HCT116 (cell line): Measurements from ENCODE around the gene AMBRA1. TPM values are rescaled to one million over a fixed set of nuclear protein-coding genes. Genes with fewer than 3 reads are reported as not detected.

Experiments
- ATAC-seq: fragments of 200-7000 bp; cut with Tn5 transposase; 2 replicates; pipeline ENCODE4 v1.9.1; 2020; ENCODE audit warnings: mild to moderate bottlenecking, moderate library complexity
- BruUV-seq: library from RNA; stranded (reverse); fragments of 400-500 nt; replicated peaks from 2 replicates; lab custom pipeline; 2021; lab: Mats Ljungman, UMichigan
- CTCF ChIA-PET: fragments of 300-600 bp; sonication (Branson Sonifier 250); formaldehyde crosslinking; loops from one replicate; lab custom pipeline; 2021; ENCODE audit warnings: antibody characterized with exemption; lab: Charles Lee
- POLR2A ChIA-PET: fragments of 300-600, 350-600 bp; sonication (Branson Sonifier 250); formaldehyde crosslinking; loops from one replicate; lab custom pipeline; 2021; ENCODE audit warnings: antibody characterized with exemption; lab: Charles Lee
- RAD21 ChIA-PET, 2 experiments: fragments of 300-600 bp; sonication (Branson Sonifier 250); formaldehyde crosslinking; loops; one replicate each; lab custom pipeline; 2023; ENCODE audit warnings: low total read pairs in 2 of 2; ENCODE audit not compliant: uncharacterized antibody in 2 of 2, unreplicated experiment in 2 of 2, low non-redundant PET in 1 of 2; lab: Charles Lee
- DNase-seq: peaks from one replicate; pipeline ENCODE4 v3.0.0-alpha.2; 2010; ENCODE audit warnings: low read depth, low spot score
- H2AFZ ChIP-seq: fragments of 200-600 bp; shearing (Covaris generic), sonication (generic); 2 replicates; pipeline ENCODE4 v1.6.1; 2017; ENCODE audit warnings: low read depth, mixed run types, mixed read lengths, antibody characterized with exemption, low read length; ENCODE audit not compliant: poor library complexity, severe bottlenecking
- H3K27ac ChIP-seq: 2 replicates; pipeline ENCODE4 v1.5.1; 2012; ENCODE audit warnings: low read depth, low read length
- H3K27me3 ChIP-seq: fragments of 200-600 bp; sonication (generic); 2 replicates; pipeline ENCODE4 v1.6.1; 2016; ENCODE audit warnings: mixed run types, low read length, mixed read lengths; ENCODE audit not compliant: insufficient read depth
- H3K36me3 ChIP-seq, 2 experiments: fragments of 200-500 bp in 1 of 2; fragments of 200-600 bp in 1 of 2; sonication (Bioruptor generic) in 1 of 2; sonication (generic) in 1 of 2; 2 replicates each; pipeline versions ENCODE4 v1.5.1 to v1.6.1; 2014 to 2016; ENCODE audit warnings: low read length in 2 of 2, inconsistent platforms in 1 of 2, mixed read lengths in 1 of 2, mixed run types in 1 of 2; ENCODE audit not compliant: insufficient read depth in 2 of 2, control insufficient read depth in 1 of 2
- H3K4me1 ChIP-seq, 2 experiments: fragments of 200-600 bp in 1 of 2; sonication (generic) in 1 of 2; 2 replicates each; pipeline versions ENCODE4 v1.5.1 to v1.6.1; 2012 to 2017; ENCODE audit warnings: low read length in 2 of 2, inconsistent platforms in 1 of 2, mild to moderate bottlenecking in 1 of 2, mixed read lengths in 1 of 2, mixed run types in 1 of 2, moderate library complexity in 1 of 2; ENCODE audit not compliant: insufficient read depth in 2 of 2, control insufficient read depth in 1 of 2
- H3K4me2 ChIP-seq: fragments of 200-600 bp; sonication (generic); 2 replicates; pipeline ENCODE4 v1.6.1; 2017; ENCODE audit warnings: mixed run types, low read length, mixed read lengths
- H3K4me3 ChIP-seq, 2 experiments: fragments of 200-600 bp in 1 of 2; sonication (generic) in 1 of 2; replicated peaks in 1 of 2; 2 replicates each; pipeline ENCODE4 v1.5.1; 2011 to 2016; ENCODE audit warnings: low read length in 2 of 2, control low read depth in 1 of 2, low read depth in 1 of 2, mild to moderate bottlenecking in 1 of 2, mixed read lengths in 1 of 2, mixed run types in 1 of 2
- H3K79me2 ChIP-seq: fragments of 200-600 bp; sonication (generic); 2 replicates; pipeline ENCODE4 v1.6.1; 2017; ENCODE audit warnings: mild to moderate bottlenecking, mixed run types, low read length, moderate library complexity, mixed read lengths; ENCODE audit not compliant: insufficient read depth
- H3K9ac ChIP-seq: fragments of 200-600 bp; sonication (generic); 2 replicates; pipeline ENCODE4 v1.6.1; 2016; ENCODE audit warnings: low read length, mixed read lengths
- H3K9me2 ChIP-seq: fragments of 200-600 bp; sonication (generic), shearing (Covaris generic); 2 replicates; pipeline ENCODE4 v1.6.1; 2017; ENCODE audit warnings: mixed run types, mild to moderate bottlenecking, moderate library complexity; ENCODE audit not compliant: insufficient read depth
- H3K9me3 ChIP-seq, 2 experiments: fragments of 200-500 bp in 1 of 2; fragments of 200-600 bp in 1 of 2; sonication (Bioruptor generic) in 1 of 2; sonication (generic) in 1 of 2; 2 replicates each; pipeline ENCODE4 v1.6.1; 2014 to 2017; ENCODE audit warnings: low read length in 2 of 2, mixed read lengths in 2 of 2, inconsistent platforms in 1 of 2, low read depth in 1 of 2, mild to moderate bottlenecking in 1 of 2, mixed run types in 1 of 2, moderate library complexity in 1 of 2; ENCODE audit not compliant: control insufficient read depth in 1 of 2, insufficient read depth in 1 of 2
- H4K20me1 ChIP-seq: fragments of 200-600 bp; sonication (generic), shearing (Covaris generic); 2 replicates; pipeline ENCODE4 v1.6.1; 2017; ENCODE audit warnings: mixed run types, mild to moderate bottlenecking, moderate library complexity; ENCODE audit not compliant: insufficient read depth
- CBX3 ChIP-seq: IDR thresholded peaks from 2 replicates; pipeline ENCODE4 v1.6.1; 2012; ENCODE audit warnings: low read depth
- CEBPB ChIP-seq: IDR thresholded peaks from 2 replicates; pipeline ENCODE4 v1.6.1; 2012; ENCODE audit warnings: low read depth
- EGR1 ChIP-seq: IDR thresholded peaks from 2 replicates; pipeline ENCODE4 v1.6.1; 2012; ENCODE audit warnings: low read depth
- EZH2phosphoT487 ChIP-seq: fragments of 200-600 bp; IDR thresholded peaks from 2 replicates; pipeline ENCODE4 v1.6.1; 2018; ENCODE audit warnings: antibody characterized with exemption, borderline replicate concordance
- FOSL1 ChIP-seq: IDR thresholded peaks from 2 replicates; pipeline ENCODE4 v1.6.1; 2012; ENCODE audit warnings: low read depth
- MAX ChIP-seq: IDR thresholded peaks from 2 replicates; pipeline ENCODE4 v1.6.1; 2012
- POLR2A ChIP-seq: IDR thresholded peaks from 2 replicates; pipeline ENCODE4 v1.7.0; 2011; ENCODE audit warnings: borderline replicate concordance; ENCODE audit not compliant: insufficient read depth, insufficient read length; ENCODE audit errors: extremely low read depth
- POLR2AphosphoS5 ChIP-seq: IDR thresholded peaks from 2 replicates; pipeline ENCODE4 v1.6.1; 2011; ENCODE audit warnings: mild to moderate bottlenecking, low read depth, low read length, moderate library complexity
- RAD21 ChIP-seq: IDR thresholded peaks from 2 replicates; pipeline ENCODE4 v1.6.1; 2012; ENCODE audit warnings: low read depth, mild to moderate bottlenecking
- TCF7L2 ChIP-seq: IDR thresholded peaks from 2 replicates; pipeline ENCODE4 v1.7.0; 2011; ENCODE audit warnings: borderline replicate concordance, inconsistent platforms; ENCODE audit not compliant: insufficient read depth, insufficient read length; ENCODE audit errors: extremely low read depth
- ZBTB33 ChIP-seq: IDR thresholded peaks from 2 replicates; pipeline ENCODE4 v1.6.1; 2011; ENCODE audit warnings: mild to moderate bottlenecking, low read length, moderate library complexity; ENCODE audit not compliant: insufficient replicate concordance; ENCODE audit errors: extremely low read depth
- ZFX ChIP-seq: fragments of 450-650 bp; IDR thresholded peaks from 2 replicates; pipeline ENCODE4 v1.6.1; 2017
- ZNF274 ChIP-seq: fragments of 200-500 bp; sonication (Bioruptor generic); IDR thresholded peaks from 2 replicates; pipeline ENCODE4 v1.6.1; 2014; ENCODE audit warnings: mild to moderate bottlenecking, low read depth, low read length, inconsistent platforms
- intact Hi-C: fragments of 100-400 bp; cut with micrococcal nuclease; formaldehyde crosslinking; loops from 2 replicates; pipeline ENCODE4 v1.10.0; 2022
- total RNA-seq: library from RNA; stranded (reverse); gene quantifications from one replicate; pipeline ENCODE4 v1.2.1, GENCODE V29; 2021; ENCODE audit not compliant: unreplicated experiment

The AMBRA1 gene
- total RNA-seq, 1 experiment from 2014 or later, result 22.7 TPM

DNA sequence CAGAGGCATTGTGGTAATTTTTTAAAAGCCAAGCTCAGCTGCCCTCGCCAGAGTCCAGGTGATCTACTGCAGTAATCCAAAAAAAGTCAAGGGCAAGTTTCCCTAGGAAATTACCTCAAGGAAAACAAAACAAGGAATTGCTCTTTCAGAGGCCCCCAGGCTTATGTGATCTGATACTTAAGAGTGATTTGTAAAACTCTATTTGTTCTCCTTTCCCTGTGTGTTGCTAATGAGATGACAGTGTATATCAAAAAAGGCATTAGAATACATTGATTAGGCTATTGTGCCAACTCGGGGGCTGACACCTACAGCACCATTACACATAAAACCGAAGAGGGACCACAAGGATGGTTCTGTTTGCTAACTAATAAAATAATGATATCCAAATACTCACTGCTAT is 157.7 kb downstream of the AMBRA1 start:
- no peak for TF ChIP-seq ZNF274
- TF ChIP-seq ZBTB33, result no peak
- TF ChIP-seq POLR2A, result no peak
- no peak for TF ChIP-seq POLR2AphosphoS5
- TF ChIP-seq FOSL1, result no peak
- no peak for TF ChIP-seq CBX3
- TF ChIP-seq RAD21, result no peak
- TF ChIP-seq, all 23 proteins: peak for 0
- Histone ChIP-seq H3K27ac (no peak overlapping the region), H3K4me1 (no peaks in the 10 kb centered on the region), H2AFZ (no peak overlapping the region), H4K20me1 (no peaks in the 10 kb centered on the region), H3K27me3 (no peaks in the 10 kb centered on the region), H3K4me3 (no peak overlapping the region), H3K4me2 (no peak overlapping the region), H3K79me2 (no peaks in the 10 kb centered on the region), H3K9ac (no peak overlapping the region), H3K36me3 (peaks cover 5 to 10% of the 10 kb centered on the region in 2 experiments; a peak in 2 of 4 replicates), H3K9me3 (no peaks in the 10 kb centered on the region), H3K9me2 (no peaks in the 10 kb centered on the region)
- CTCF ChIA-PET, result no interaction called here
- RAD21 ChIA-PET, result no interaction called here
- no peak for DNase-seq
- no peak for ATAC-seq
- BruUV-seq, result no TSS peak
- POLR2A ChIA-PET, result no interaction called here
- intact Hi-C loops, result no loop called here

GRCh38 chr11:46435679-46436078 is 158.1 kb downstream of the AMBRA1 start:
- CTCF ChIA-PET, result no interaction called here
- Histone ChIP-seq H3K9ac (no peak overlapping the region), H2AFZ (no peak overlapping the region), H3K79me2 (no peaks in the 10 kb centered on the region), H3K27me3 (no peaks in the 10 kb centered on the region), H3K4me1 (no peaks in the 10 kb centered on the region), H3K36me3 (peaks cover 5 to 10% of the 10 kb centered on the region in 2 experiments; a peak in 2 of 4 replicates), H3K9me3 (no peaks in the 10 kb centered on the region), H3K4me2 (no peak overlapping the region), H4K20me1 (no peaks in the 10 kb centered on the region), H3K9me2 (no peaks in the 10 kb centered on the region), H3K4me3 (no peak overlapping the region), H3K27ac (no peak overlapping the region)
- RAD21 ChIA-PET, result no interaction called here
- no peak for ATAC-seq
- DNase-seq, result no peak
- intact Hi-C loops, result no loop called here
- POLR2A ChIA-PET, result no interaction called here
- no TSS peak for BruUV-seq
- TF ChIP-seq CBX3 (no peak), MAX (no peak), ZBTB33 (no peak), CEBPB (no peak), ZFX (no peak), EZH2phosphoT487 (no peak), RAD21 (no peak), TCF7L2 (no peak), ZNF274 (no peak), EGR1 (no peak)
